HG03558 (cell line): ENCODE data around the gene TACC2.

Experiments
- ATAC-seq: cut with Tn5 transposase; IDR thresholded peaks from one replicate; pipeline ENCODE4 v1.9.1; 2021; ENCODE audit warnings: moderate number of reproducible peaks; ENCODE audit not compliant: unreplicated experiment; ENCODE audit errors: extremely low read depth

Gene TACC2

DNA sequence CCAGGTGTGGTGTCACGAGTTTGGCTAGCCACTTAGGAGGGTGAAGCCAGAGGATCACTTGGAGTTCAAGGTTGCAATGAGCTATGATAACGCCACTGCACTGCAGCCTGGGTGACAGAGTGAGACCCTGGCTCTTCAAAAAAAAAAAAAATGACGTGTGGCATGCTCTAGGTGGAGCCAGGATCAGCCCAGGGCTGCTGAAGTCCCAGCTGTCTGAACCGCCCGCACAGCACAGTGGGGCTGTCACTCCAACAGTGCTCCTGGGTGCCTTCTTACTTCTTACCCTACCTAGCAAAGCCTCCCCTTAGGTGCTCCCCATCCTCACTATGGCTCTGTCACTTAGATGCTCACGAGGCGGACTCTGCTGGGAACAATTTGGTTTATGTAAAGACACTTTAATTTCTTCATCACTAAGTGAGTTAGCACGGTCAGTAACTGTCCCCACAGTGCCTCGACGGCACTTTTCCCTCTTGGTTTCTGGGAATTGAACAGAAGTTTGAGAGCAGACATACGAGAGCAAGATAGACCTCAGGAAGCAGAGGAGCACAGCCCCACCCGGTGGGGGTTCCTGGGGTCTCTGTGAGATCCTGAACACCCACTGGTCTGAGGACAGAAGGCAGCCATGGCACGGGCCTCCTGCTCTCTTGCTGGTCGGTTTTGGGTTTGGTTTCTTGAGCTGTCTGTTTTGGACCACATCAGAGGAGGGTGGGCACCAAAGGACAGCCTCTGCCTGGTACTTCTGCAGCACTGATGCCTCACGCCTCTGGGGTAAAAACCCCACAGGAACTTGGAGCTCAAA is 215.9 kb downstream of the TACC2 start:
- ATAC-seq = no peak

DNA sequence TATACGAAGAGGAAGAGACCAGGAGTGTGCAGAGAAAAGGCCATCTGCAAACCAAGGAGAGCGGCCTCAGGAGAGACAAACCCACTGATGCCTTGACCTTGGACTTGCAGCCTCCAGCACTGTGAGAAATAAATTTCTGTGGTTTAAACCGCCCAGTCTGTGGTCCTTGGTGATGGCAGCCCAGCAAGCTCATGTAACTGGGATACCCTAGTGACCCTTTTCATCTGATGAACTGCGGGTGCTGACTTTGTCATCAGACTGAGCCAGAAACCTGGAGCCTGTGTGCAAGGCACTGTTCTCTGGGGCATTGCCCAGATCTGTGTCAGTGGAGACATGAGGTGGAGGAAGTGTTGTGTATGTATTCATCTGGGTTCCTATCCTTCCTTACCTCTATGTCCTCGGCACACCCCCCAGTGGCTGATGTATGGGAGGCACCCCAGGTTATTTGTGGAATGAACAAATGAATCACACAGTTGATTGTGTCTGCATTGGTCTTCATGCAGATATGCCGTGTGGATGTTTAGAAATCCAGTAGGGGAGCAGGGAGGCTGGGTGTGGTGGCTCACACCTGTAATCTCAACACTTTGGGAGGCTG is 217.6 kb downstream of the TACC2 start:
- no peak for ATAC-seq

DNA sequence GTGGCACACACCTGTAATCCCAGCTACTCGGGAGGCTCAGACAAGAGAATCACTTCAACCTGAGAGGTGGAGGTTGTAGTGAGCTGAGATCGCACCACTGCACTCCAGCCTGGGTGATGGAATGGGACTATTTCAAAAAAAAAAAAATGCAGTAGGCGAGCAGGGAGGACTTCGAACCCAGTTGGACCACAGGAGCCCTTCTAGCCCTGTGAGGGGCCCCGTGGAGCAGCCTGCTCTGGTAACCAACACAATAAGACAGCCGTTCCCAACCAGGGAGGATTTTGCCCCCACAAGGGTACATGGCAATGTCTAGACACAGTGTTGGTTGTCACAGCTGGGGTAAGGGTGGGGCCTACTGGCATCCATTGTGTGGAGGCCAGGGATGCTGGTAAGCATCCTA is 218.2 kb downstream of the TACC2 start:
- no peak for ATAC-seq

DNA sequence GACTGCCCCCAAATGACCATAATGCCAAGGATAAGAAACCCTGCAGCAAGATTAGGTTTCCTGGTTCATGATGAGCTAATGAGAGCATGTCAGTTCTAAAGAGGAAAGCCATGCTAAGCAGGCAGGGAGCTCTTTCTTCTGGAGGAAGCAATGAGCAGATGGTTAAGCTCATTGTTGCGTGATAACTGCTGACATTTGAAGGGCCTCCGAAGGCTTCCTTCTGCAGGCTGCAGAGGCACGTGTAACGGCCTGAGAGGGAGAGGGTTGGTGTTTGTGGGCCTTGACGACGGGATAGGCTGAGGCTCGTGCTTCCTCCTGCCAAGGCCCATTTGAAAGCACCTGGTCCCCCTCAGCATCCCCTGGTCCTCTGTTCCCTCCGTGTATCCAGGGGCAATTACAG is 218.6 kb downstream of the TACC2 start:
- no peak for ATAC-seq

DNA sequence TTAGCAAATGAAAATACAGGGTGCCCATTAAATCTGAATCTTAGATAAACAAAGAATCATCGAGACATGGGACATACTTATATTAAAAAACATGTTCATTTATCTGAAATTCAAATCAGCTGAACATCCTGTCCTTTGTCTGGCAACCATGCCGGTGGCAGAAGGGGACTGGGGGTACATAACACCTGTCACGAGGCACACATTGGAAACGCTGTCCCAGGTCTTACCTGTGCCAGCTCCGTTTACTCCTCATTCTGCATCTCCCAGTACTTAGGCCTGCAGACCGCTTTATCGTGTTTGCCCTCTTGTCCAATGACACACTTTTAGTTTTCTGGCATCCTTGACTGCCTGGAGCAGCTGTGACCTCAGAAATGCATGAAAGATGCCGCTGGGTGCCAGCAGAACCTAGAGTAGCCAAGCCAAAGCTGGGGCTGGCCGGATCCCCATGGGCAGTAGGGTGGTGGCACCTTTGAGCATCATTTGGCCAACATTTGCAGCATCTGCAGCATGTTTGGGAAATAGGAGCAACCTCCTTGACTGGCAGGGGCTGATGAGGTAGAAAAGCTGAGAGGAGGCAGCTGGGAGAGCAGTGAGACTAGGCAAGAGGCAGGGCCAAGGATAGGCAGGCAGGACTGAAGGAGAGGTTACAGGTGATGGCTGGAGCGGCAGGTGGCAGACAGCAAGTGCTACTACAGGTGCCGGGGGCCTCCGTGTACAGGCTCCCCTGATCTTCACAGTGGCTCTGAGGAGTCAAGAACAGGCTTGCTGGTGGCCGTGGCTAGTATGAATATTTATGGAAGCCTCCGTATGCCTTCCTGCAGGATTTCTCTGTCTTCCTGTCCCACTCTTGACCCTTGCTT is 219.8 kb downstream of the TACC2 start:
- ATAC-seq = no peak

DNA sequence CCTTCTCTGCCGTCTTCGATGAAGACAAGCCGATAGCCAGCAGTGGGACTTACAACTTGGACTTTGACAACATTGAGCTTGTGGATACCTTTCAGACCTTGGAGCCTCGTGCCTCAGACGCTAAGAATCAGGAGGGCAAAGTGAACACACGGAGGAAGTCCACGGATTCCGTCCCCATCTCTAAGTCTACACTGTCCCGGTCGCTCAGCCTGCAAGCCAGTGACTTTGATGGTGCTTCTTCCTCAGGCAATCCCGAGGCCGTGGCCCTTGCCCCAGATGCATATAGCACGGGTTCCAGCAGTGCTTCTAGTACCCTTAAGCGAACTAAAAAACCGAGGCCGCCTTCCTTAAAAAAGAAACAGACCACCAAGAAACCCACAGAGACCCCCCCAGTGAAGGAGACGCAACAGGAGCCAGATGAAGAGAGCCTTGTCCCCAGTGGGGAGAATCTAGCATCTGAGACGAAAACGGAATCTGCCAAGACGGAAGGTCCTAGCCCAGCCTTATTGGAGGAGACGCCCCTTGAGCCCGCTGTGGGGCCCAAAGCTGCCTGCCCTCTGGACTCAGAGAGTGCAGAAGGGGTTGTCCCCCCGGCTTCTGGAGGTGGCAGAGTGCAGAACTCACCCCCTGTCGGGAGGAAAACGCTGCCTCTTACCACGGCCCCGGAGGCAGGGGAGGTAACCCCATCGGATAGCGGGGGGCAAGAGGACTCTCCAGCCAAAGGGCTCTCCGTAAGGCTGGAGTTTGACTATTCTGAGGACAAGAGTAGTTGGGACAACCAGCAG is 221.7 kb downstream of the TACC2 start:
- ATAC-seq = no peak

DNA sequence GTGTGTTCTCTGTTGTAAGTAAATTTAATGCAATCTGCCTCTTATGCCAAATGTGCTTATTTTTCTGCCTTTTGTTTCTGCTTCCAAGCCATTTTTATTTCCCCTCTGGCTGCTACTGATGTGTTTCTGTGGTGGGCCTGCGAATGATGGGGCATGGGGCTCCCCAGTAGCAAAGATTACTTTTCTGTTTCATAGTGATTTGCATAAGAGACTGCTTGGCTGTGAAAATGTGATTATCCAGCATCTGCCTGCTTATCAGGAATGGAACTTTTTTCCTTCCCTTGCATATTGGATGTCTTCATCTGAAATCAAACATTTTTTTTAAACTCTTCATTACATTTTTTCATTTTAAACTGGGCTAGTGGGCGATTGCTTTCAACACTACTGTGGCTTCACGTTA is 224.4 kb downstream of the TACC2 start:
- ATAC-seq = no peak

DNA sequence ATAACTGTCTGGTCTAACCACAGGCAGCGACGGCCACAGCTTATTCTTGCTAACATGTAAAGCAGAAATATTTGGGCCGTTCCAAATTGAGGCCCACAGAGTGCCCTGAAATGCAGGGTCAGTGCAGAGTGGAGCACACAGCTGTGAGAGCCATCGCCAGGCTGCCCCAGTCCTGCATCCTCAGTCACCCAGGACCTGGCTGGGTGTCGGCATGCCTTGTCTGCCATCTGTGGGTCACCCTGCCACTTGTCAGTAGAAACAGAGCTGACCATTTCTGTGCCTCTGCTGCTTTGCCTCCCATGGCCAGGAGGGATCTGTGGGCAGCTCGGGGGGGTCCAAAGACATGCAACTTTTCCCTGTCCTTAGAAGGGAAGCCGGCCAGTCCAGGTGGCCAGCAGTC is 224.8 kb downstream of the TACC2 start:
- ATAC-seq = no peak

DNA sequence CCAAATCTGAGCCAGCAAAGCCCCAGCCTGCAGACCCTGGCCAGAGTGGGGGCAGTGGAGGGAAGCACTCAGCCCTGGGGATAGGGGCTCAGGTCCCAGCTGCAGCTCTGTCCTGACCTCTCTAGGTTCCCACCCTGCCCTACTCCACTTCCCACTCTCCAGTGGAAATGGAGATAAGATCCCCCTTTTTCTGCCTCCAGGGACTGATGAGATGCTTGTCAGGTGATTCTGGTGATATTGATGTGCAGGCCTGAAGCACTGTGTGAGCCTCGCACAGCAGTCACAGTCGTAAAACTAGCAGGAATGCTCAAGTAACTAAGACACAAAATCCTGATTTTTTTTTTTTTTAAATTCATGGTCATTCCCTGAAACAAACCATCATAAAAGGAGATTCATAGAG is 227.1 kb downstream of the TACC2 start:
- ATAC-seq = no peak

DNA sequence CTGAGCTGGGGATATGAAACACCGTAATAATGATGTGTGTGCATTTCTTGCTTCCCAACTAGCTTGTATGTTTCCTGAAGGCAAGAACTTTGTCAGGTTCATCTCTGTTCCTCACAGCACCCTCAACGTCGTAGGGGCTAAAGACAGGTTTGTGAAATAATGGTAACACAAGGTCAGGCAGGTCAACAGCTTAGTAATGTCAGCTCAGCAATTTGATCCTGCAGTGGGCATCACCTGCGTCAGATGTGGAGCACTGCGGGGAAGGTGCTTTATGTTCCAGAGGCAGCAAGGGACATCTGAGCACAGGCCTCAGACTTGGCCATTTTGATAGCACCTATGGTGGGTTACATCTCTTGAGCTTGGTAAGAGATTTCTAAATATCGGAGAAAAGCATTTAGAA is 230.4 kb downstream of the TACC2 start:
- ATAC-seq = no peak

DNA sequence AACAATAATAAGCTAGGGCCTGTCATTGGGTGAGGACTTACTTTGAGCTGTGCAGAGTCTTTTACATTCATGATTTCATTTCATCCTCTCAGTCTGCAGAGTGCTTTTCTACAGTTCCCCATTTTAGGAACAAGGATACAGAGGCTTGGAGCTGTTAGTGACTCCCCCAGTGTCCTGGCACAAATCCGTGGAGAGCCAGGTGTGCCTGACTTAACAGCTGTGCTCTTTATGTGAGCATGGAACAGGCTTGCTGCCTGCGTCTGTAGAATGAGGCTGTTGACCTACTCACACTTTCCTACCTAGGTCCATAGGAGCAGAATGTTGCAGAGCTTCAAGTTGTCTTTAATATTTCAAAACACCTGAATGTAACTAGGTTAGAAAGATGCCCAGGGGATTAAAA is 231.8 kb downstream of the TACC2 start:
- no peak for ATAC-seq

DNA sequence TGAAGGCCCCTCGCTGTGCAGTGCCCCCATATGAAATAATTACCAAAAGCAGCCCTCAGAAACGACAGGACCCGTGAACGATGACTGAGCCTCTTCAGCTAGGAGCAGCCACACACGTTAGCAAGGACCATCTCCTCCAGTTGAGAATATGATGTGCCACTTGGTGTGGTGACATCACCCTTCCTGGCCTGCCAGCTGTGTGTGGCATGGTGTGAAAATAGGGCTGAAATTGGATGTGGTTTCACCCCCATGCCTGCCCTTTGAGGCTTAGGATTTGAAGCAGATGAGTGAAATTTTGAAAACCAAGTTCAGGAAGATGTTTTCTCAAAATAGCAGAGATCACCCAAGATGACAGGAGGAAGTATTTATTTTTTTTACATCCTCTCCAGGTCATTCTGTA is 233.0 kb downstream of the TACC2 start:
- ATAC-seq = no peak

DNA sequence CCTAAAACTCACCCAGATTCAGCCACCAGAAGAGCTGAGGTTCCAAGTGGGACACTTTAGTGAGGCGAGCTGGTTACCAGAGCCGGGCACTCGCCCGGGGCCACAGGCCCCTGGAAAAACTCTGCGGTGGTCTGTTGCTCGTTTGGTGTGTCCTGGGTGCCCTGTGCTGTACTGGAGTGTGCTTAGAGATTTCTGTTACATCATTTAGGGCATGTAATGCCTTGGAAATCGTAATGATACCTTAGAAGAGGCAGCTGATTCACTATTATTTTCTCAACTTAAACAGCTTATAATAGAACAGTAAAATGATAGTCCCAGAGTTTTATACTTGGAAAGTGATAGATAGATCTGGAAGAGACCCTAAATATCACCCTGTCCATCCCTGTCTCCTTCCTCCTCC is 233.7 kb downstream of the TACC2 start:
- no peak for ATAC-seq

DNA sequence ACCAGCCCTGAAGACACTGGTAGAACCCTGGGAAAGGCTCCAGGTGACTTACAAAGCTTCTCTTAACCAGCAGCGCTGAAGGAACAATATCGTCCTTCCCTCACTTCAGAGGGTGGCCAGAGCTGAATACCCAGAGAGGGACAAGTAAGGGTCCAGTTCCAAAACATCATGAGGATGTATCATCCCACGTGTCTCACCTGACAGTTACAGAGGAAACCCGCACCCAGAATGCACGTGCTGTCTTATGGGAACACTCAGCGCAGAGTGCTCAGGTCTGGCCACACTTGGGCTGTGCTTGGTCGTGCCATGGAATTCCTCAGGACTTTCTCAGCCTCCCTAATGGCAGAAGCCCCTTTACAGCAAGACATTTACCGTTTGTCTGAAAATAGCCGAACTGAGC is 235.2 kb downstream of the TACC2 start:
- no peak for ATAC-seq

DNA sequence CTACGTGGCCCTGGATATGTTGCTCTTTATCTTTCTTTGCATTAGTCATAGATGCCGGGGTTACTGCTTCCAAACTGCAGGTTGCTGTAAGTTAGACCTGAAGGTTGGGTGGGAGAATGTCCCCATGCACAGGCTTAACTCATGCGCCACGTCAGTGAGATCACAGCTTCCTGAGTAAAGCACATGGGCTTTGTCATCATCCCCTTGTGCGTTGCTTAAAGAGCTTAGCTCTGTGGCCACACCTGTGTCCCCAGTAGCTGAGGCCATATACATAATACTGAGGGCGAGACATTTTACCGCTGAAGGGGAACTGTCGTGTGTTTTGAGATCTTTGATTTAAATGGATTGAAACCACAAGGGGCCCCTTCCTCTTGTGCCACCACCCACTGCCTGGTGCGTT is 236.4 kb downstream of the TACC2 start:
- no peak for ATAC-seq

DNA sequence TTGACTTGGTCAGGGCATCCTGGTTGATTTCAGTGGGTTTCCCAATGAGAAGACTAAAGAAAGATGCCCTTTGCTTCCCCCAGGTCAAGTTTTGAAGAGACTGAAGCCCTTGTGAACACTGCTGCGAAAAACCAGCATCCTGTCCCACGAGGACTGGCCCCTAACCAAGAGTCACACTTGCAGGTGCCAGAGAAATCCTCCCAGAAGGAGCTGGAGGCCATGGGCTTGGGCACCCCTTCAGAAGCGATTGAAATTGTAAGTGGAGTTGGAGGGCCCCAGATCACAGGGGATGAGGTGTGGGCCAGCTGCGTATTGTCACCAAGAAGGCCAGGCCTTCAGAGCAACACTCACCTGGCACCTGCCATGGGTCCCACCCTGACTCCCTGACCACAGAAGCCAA is 238.8 kb downstream of the TACC2 start:
- ATAC-seq = no peak

DNA sequence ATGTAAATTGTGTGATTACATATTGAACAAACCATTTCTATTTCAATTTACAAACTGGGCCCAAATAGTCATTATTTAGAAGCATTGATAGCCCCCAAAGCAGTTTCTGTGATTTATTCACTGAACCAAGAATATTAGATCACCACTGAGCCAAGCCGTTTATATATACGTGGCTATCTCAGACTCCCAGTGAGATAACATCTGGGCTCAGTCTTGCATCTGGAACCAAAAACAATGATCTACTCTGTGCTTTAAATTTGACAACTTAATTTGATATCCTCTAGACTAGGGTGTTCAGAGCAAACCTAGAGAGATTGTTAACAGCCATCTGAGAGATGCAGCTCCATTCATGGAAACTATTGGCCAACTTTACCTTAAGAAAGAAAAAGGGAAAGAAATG is 240.7 kb downstream of the TACC2 start:
- ATAC-seq = no peak

DNA sequence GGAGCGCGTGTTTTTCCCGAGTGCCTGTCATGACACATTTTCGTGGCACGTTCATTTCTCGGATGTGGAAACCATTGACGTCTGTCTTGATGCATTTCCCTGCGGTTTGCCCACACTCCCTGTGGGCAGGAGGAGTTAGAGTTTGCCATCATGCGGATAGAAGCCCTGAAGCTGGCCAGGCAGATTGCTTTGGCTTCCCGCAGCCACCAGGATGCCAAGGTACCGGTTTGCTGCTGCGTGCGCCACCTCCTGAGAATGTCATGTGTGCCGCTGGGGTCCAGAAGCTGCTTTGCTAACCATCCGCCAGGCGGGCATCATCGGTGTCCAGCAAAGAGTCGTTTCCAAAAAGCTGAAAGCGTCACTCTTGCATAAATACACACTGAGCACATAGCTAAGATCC is 241.3 kb downstream of the TACC2 start:
- ATAC-seq = no peak

DNA sequence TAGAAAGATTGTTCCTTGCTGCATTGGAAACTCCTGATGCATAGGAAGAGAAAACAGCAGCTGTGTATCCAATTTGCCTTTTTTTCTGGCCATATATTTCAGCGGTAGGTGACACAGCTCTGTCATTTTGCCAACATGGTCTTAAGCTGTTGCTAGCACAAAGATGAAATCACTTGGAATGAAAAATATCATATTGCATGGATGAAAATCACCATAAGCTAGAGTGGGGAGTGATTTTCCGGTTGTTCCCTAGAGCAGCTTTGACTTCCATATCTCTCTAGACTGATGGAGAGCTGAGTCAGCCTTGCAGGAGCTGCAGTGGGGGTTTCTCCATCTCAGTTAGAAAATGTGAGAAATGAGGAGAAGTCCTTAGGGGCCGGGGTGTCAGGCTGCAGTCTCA is 243.8 kb downstream of the TACC2 start:
- ATAC-seq = no peak

DNA sequence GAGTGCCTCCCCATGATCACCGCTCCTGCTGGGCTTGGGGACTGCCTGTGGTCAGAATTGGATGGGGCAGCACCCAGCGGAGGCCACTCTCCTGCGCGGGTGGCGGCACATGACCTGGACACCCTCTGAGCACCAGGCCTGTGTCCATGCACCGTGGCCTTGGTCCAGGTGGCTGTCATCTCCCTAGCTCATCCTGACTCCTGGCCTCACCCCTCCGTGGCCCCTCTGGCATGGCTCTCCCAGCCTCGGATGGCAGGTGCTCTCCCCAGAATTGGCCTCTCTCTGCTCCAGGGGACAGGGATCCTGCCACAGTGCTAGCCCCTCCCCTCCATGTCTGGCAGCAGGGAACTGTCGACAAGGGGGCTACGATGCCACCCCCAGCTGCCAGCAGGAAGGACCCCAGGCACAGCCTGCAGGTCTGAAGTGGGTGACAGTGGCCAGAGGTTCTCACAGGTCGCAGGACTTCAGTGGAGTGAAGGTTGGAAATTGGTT is 244.9 kb downstream of the TACC2 start:
- no peak for ATAC-seq
